Gastrocnemius medialis (tissue), 4 donors: ENCODE results near the gene OLFML2A. TPM values are rescaled to one million over a fixed set of nuclear protein-coding genes. Genes with fewer than 3 reads are reported as not detected.

Experiments used
- ATAC-seq, 2 donors: fragments of 150-250 bp; one replicate each; pipeline ENCODE4 v1.9.1; 2016
- DNase-seq, 2 donors: peaks; one replicate each; pipeline ENCODE4 v3.0.0-alpha.2; 2019
- H3K27ac ChIP-seq, 4 donors: fragments of 200-600 bp; sonication (generic); 1 replicate in 1 of 4; 2 replicates in 3 of 4; pipeline ENCODE4 v1.5.1; 2016 to 2018; ENCODE audit warnings: mild to moderate bottlenecking in 2 of 4, moderate library complexity in 1 of 4
- H3K27me3 ChIP-seq, 3 donors: fragments of 200-600 bp; sonication (generic) in 2 of 3; 1 replicate in 1 of 3; 2 replicates in 2 of 3; pipeline versions ENCODE4 v1.5.1 to v1.6.0; 2016 to 2019; ENCODE audit warnings: mild to moderate bottlenecking in 1 of 3, moderate library complexity in 1 of 3
- H3K36me3 ChIP-seq, 2 donors: fragments of 200-600 bp; sonication (generic) in 1 of 2; one replicate each; pipeline ENCODE4 v1.5.1; 2017 to 2018
- H3K4me1 ChIP-seq, 2 donors: fragments of 200-600 bp; sonication (generic) in 1 of 2; one replicate each; pipeline ENCODE4 v1.5.1; 2016 to 2017; ENCODE audit warnings: mild to moderate bottlenecking in 2 of 2
- H3K4me3 ChIP-seq, 4 donors: fragments of 200-600 bp; sonication (generic) in 3 of 4; 1 replicate in 1 of 4; 2 replicates in 3 of 4; pipeline ENCODE4 v1.5.1; 2016 to 2019; ENCODE audit warnings: mild to moderate bottlenecking in 2 of 4
- H3K9me3 ChIP-seq, 3 donors: fragments of 200-600 bp; sonication (generic) in 2 of 3; 1 replicate in 1 of 3; 2 replicates in 2 of 3; pipeline ENCODE4 v1.5.1; 2016 to 2019
- CTCF ChIP-seq, 5 experiments: fragments of 450-650 bp in 3 of 5; fragments of 200-600 bp in 2 of 5; sonication (generic) in 2 of 5; IDR thresholded peaks in 4 of 5; conservative IDR thresholded peaks in 1 of 5; 1 replicate in 4 of 5; 2 replicates in 1 of 5; pipeline ENCODE4 v1.5.1; 2016 to 2019; ENCODE audit warnings: antibody characterized with exemption in 5 of 5, mild to moderate bottlenecking in 3 of 5, moderate library complexity in 3 of 5
- POLR2A ChIP-seq, 2 donors: fragments of 450-650 bp; IDR thresholded peaks; one replicate each; pipeline ENCODE4 v1.6.1; 2017; ENCODE audit warnings: antibody characterized with exemption in 2 of 2, mild to moderate bottlenecking in 2 of 2, moderate library complexity in 2 of 2
- in situ Hi-C, 4 donors: fragments of 200-750 bp; cut with MboI; loops; one replicate each; pipeline versions ENCODE4 v1.15.0 to v1.8.0; 2017; ENCODE audit warnings: low sequenced_read_pairs in 4 of 4
- intact Hi-C: fragments of 100-400 bp; cut with DNase I; formaldehyde crosslinking; loops from one replicate; pipeline ENCODE4 v1.15.1; 2023; ENCODE audit warnings: low total_unique reads
- total RNA-seq, 4 donors: library from RNA; depleted of rRNA; stranded (reverse); fragments of >200 nt; gene quantifications; one replicate each; pipeline versions ENCODE4 v1.1.0 to v1.2.3, GENCODE V29; 2016

Gene OLFML2A
- total RNA-seq, 4 donors from 2014 or later: 6.9 to 48.0 (median 32.8) TPM

- H3K4me1 ChIP-seq: peaks cover 44 to 49% of the 10 kb centered on the region in 2 donors
- H3K36me3 ChIP-seq: peaks cover 0 to 39% of the 10 kb centered on the region in 2 donors
- no peaks in the 10 kb centered on the region for H3K27me3 ChIP-seq
- H3K4me3 ChIP-seq: no peak overlapping the region
- in situ Hi-C loops: loop anchor here in 1 of 4 donors (5.0 kb wide), 1 partner anchor 83 kb away; the partner anchor contains the start of gene NR6A1
- H3K9me3 ChIP-seq: no peaks in the 10 kb centered on the region
- TF ChIP-seq CTCF (IDR thresholded peaks at IDR 0.05 in 4 of 5, conservative IDR thresholded peaks at IDR 0.05 in 1 of 5) (no peak), POLR2A (IDR thresholded peaks at IDR 0.05) (no peak)
- H3K27ac ChIP-seq: no peak overlapping the region
- intact Hi-C loops: no loop called here
- DNase-seq: no peak
- no peak for ATAC-seq
These were observed 78.6 kb downstream of the OLFML2A start for GRCh38 chr9:124855566-124855943.

- H3K4me1 ChIP-seq: peaks cover 43 to 50% of the 10 kb centered on the region in 2 donors
- H3K36me3 ChIP-seq: peaks cover 0 to 44% of the 10 kb centered on the region in 2 donors
These were observed 79.2 kb downstream of the OLFML2A start for GRCh38 chr9:124855944-124856765.

GRCh38 chr9:124857533-124858162 is 80.7 kb downstream of the OLFML2A start:
- DNase-seq (no peak), ATAC-seq (no peak)
- Histone ChIP-seq H3K4me1 (peaks cover 29 to 42% of the 10 kb centered on the region in 2 donors), H3K4me3 (no peak overlapping the region), H3K9me3 (no peaks in the 10 kb centered on the region), H3K27me3 (no peaks in the 10 kb centered on the region), H3K36me3 (peaks cover 0 to 44% of the 10 kb centered on the region in 2 donors), H3K27ac (peak overlapping the region in 1 of 4 donors; percentile 20)
- TF ChIP-seq CTCF (IDR thresholded peaks at IDR 0.05 in 4 of 5, conservative IDR thresholded peaks at IDR 0.05 in 1 of 5): no peak
- TF ChIP-seq POLR2A (IDR thresholded peaks at IDR 0.05): no peak
- in situ Hi-C loops: loop anchor here in 1 of 4 donors (5.0 kb wide), 1 partner anchor 85 kb away; the partner anchor contains the start of gene NR6A1
- intact Hi-C loops: no loop called here

More at GRCh38 chr9:124855944-124856765, 79.2 kb downstream of the OLFML2A start:
- H3K27me3 ChIP-seq: no peaks in the 10 kb centered on the region
- DNase-seq: no peak
- H3K4me3 ChIP-seq: no peak overlapping the region
- no peak for TF ChIP-seq POLR2A (IDR thresholded peaks at IDR 0.05)
- TF ChIP-seq CTCF (IDR thresholded peaks at IDR 0.05 in 4 of 5, conservative IDR thresholded peaks at IDR 0.05 in 1 of 5): peak in 1 of 5 experiments; percentile 36
- H3K9me3 ChIP-seq: no peaks in the 10 kb centered on the region
- intact Hi-C loops (no loop called here), in situ Hi-C loops (loop anchor here in 1 of 4 donors (5.0 kb wide), 1 partner anchor 84 kb away; the partner anchor contains the start of gene NR6A1)
- no peak for ATAC-seq
- H3K27ac ChIP-seq: no peak overlapping the region

- TF ChIP-seq POLR2A (IDR thresholded peaks at IDR 0.05) (no peak), CTCF (IDR thresholded peaks at IDR 0.05 in 4 of 5, conservative IDR thresholded peaks at IDR 0.05 in 1 of 5) (no peak)
- ATAC-seq (no peak), DNase-seq (no peak)
- Histone ChIP-seq H3K9me3 (no peaks in the 10 kb centered on the region), H3K4me3 (no peak overlapping the region), H3K27me3 (no peaks in the 10 kb centered on the region), H3K36me3 (peaks cover 0 to 44% of the 10 kb centered on the region in 2 donors), H3K4me1 (peaks cover 35 to 39% of the 10 kb centered on the region in 2 donors), H3K27ac (peak overlapping the region in 2 of 4 donors; percentile 20 to 88)
- in situ Hi-C loops (loop anchor here in 1 of 4 donors (5.0 kb wide), 1 partner anchor 86 kb away; the partner anchor contains the start of gene NR6A1), intact Hi-C loops (no loop called here)
These were observed 81.6 kb downstream of the OLFML2A start for GRCh38 chr9:124858330-124859046.
